Upper lobe of left lung (tissue), 4 donors: Measurements from ENCODE around the gene E2F4.

ENCODE experiments used
- CTCF ChIP-seq, 6 experiments: fragments of 450-650 bp in 4 of 6; fragments of 200-600 bp in 2 of 6; sonication (generic) in 2 of 6; IDR thresholded peaks; one replicate each; pipeline ENCODE4 v1.5.1; 2016 to 2019; ENCODE audit warnings: antibody characterized with exemption in 6 of 6
- POLR2AphosphoS5 ChIP-seq, 2 donors: sonication (generic); formaldehyde crosslinking; IDR thresholded peaks; one replicate each; pipeline ENCODE4 v1.5.1; 2017; ENCODE audit warnings: antibody characterized with exemption in 2 of 2

DNA sequence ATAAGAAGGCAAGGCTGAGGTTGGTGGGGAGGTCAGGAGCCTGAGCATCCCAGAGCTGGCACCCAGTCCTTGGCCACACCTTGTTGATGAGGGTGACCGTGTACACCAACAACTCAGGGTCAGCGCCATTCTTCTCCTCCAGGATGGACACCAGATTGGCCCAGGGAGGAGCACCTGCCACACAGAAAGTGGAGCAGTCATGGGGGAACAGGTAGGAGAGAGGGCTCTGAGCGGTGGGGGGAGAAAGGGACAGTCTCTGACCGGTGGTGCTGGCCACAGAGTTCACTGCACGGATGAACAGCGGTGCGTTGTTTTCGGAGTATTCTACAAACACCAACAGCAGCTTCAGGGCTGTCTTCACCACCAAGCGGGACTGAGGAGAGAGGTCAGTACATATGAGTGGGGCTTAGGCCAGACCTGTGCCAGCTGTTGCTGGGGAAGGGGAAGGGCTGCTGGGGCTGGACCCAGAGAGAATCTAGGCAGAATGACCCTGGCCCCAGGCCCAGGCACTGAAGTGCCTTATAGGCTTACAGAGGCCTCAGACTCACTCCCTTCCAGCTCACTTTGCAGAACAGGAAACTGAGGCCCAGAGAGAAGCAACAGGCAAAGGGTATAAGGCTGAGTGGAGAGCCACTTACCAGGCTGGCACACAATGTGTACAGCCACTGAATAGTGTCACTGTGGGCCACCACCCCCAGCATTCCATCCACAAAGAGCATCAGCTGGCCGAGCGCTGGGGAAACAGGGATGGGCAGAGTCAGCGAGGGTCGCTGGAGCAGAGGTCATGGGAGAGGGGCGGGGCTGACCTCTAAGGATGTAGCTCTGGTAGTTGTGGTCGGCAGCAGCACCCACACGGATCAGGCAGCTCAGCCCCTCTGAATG is 45.7 kb downstream of the E2F4 start:
- TF ChIP-seq CTCF (IDR thresholded peaks at IDR 0.05), result no peak
- TF ChIP-seq POLR2AphosphoS5 (IDR thresholded peaks at IDR 0.05), result no peak
